HG03342 (cell line): Measurements from ENCODE around the gene SIGLEC12.
"Not testable (repeated sequence)": the region's sequence is repeated elsewhere in the genome, so short reads cannot be mapped to it uniquely, and the experiment has no call there.

ENCODE experiments used
- ATAC-seq: cut with Tn5 transposase; IDR thresholded peaks from one replicate; pipeline ENCODE4 v1.9.1; 2021; ENCODE audit warnings: mild to moderate bottlenecking, moderate library complexity; ENCODE audit not compliant: unreplicated experiment

The SIGLEC12 gene

GRCh38 chr19:51485960-51486660 lies 15.5 kb downstream of the SIGLEC12 start:
- no peak for ATAC-seq

- ATAC-seq: no peak
Measured at GRCh38 chr19:51480590-51480989, 21.0 kb downstream of the SIGLEC12 start.

- ATAC-seq: no peak
Measured at GRCh38 chr19:51479531-51480331, 21.9 kb downstream of the SIGLEC12 start.

DNA sequence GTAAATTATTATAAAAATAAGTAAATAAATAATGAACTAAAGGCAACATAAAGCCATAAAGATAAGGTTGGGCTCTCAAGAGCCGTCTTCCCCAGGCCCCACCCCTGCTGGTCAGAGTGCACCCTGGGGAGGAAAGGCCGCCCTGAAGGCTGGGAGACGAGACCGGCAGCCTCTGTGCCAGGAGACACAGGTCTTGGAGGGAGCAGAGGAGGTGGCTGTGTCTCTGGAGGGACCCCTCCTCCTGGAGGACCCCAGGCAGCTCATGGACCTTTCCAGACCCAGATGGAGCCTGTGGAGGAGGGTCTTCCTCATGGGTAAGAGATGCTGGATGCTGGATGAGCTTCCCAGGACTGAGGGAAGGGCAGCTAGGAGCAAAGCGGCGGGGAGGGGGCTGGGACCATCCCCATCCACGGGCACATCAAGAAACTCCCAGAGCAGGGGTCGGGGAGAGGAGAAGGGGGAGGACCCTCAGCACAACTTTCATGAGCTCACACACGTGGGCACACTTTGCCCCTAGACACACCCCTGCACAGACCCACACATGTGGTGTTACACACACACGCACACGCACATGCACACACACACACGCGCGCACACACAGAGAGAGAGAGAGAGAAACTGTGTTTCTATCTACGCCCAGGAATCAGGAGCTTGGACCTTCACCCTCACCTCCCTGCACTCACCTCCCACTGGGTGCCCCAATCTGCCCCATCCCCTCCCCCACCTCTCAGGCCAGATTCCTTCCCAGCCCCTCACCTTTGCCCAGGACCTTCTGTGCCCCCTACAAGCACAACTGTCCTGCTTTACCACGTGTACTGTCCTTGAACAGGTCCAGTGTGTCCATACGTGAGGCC lies 23.0 kb downstream of the SIGLEC12 start, which contains the start of gene CEACAM18:
Gene CEACAM18, plus strand, starts transcription at position 159 of the 854 bp plus-strand sequence.
- no peak for ATAC-seq

DNA sequence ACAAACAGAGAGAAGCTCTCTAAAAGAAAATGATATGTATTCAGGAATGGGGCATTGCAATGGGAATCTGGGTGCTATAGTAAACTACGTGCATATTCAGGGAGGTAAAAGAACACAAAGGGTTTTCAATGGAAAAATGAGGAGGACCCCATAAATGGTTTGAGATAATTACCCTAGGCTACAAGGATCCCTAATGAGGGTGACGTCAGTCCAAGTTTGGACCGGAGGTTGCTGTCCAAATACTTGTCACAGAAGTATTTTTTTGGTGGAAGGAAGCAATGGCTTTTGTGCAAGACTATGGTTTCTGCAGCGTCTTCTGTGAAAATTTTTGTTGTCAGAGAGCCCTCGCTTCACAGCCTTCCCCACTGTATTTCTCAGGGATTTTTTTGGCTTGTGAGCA lies 24.3 kb downstream of the SIGLEC12 start:
- no peak for ATAC-seq

GRCh38 chr19:51476164-51476563 lies 25.4 kb downstream of the SIGLEC12 start:
- ATAC-seq: no peak

DNA sequence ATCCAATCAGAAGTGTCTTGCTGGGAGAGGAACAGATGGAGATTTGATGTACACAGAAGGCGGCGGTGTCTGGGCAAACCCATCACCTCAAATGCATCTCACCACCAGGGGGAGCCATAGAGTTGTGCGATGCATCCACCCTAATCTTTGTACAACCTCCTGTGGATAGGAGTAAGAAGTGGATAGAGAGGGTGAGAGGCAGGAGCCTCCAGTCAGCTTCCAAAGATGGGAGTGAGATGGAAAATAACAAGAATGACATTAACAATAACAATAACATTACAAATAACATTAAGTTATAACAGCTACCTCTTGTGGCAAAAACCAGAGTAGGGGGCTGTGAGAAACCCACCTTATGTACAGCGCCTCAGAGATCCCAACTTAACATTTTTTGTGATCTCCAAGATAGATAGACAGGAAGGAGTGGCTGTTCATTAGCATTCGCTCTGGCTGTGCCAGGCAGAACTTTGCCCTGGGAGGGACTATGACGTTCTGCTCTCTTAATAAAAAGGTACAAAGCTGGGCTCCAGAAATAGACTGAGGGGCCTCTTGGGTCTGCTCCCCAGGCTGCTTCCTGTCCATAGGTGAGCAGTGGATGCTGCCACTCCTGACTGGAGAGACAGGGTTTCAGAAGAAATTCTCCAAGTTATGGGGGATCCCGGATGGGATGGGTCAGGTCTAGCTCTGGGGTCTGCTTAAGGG lies 28.4 kb downstream of the SIGLEC12 start:
- ATAC-seq: no peak

GRCh38 chr19:51472607-51473006 lies 29.0 kb downstream of the SIGLEC12 start:
- ATAC-seq: no peak

DNA sequence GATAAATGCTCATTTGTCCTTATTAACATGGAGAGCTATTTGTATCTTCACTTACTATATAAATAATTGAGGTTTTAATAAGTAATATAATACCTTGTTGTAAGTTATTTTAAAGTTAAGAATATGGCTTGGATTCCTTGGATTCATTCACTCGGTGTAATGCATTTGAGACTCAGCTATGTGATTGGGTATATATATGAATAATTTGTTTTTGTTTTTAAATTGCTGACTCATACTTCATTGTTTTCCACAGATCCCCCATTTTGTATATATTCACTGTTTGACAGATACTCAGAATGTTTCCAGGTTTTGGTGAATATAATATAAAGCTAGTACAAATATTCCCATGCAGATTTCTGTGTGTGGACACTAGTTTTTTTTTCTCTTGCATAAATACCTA lies 30.1 kb downstream of the SIGLEC12 start:
- ATAC-seq: no peak

- no peak for ATAC-seq
Measured at GRCh38 chr19:51470966-51471365, 30.6 kb downstream of the SIGLEC12 start.

GRCh38 chr19:51469629-51470028 lies 32.0 kb downstream of the SIGLEC12 start:
- ATAC-seq: no peak

- no peak for ATAC-seq
Measured at GRCh38 chr19:51469162-51469561, 32.4 kb downstream of the SIGLEC12 start.

- ATAC-seq: no peak
Measured at GRCh38 chr19:51468545-51468920, 33.1 kb downstream of the SIGLEC12 start.

- ATAC-seq: no peak
Measured at GRCh38 chr19:51467864-51468544, 33.6 kb downstream of the SIGLEC12 start.

GRCh38 chr19:51466723-51467122 lies 34.9 kb downstream of the SIGLEC12 start:
- ATAC-seq: no peak

DNA sequence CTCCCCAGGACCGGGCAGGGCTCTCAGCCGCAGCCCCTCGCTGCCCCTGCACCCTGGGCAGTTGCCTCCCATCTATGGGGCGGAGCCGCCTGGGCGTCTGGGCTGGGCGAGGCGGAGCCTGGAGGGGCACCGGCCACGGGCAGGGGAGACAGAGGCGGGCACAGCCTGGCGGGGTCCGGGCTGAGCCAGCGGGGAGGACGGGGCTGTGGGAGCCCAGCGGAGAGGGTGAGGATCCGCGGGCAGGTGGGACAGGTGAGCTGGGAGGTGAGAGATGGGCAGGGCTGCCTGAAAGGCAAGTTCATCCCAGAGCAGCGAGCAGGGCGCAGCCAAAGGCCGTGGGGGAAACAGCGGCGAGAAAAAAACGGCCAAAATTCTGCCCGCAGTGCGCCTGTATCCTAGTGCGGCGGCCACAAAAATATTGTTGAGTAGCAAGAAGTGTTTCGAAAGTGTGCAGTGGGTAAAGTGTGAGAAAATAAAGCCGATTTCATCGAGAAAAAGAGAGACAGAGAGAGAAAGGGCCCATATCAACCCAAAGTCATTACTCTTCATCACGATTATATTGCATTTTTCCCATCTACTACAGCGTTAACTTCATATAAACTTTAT lies 37.5 kb downstream of the SIGLEC12 start:
- ATAC-seq: not testable (repeated sequence)

- ATAC-seq: no peak
Measured at GRCh38 chr19:51462681-51463080, 38.9 kb downstream of the SIGLEC12 start.

DNA sequence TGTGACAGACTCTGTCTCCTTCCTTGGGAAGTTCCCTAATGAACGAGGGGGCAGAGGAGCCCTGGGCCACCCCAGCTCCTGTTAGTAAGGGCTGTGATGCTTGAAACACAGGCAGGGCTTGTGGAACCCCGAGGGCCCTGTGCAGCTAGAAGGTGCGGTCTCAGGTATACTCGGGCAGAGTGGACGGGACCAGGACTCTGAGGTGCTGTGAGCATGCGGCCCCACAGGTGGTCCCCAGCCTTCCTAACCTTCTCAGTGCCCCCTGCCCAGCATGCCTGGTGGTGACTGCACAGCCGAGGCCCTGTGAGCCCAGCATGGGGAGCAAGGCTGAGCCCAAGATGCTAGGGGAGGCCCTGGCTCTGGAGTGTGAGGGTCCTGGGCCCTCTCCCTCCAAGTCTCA lies 39.3 kb downstream of the SIGLEC12 start:
- ATAC-seq: no peak

- no peak for ATAC-seq
Measured at GRCh38 chr19:51461723-51462161, 39.9 kb downstream of the SIGLEC12 start.
